HG03280 (cell line): ENCODE results near the gene DNAJC9.
A peak's percentile ranks its signal among the peaks of the same experiment; 100 is the strongest.
"Not testable (repeated sequence)": the region's sequence is repeated elsewhere in the genome, so short reads cannot be mapped to it uniquely, and the experiment has no call there.

Experiments used
- ATAC-seq: cut with Tn5 transposase; IDR thresholded peaks from one replicate; pipeline ENCODE4 v1.9.1; 2021; ENCODE audit warnings: mild to moderate bottlenecking, moderate library complexity; ENCODE audit not compliant: unreplicated experiment

Gene DNAJC9, protein sequence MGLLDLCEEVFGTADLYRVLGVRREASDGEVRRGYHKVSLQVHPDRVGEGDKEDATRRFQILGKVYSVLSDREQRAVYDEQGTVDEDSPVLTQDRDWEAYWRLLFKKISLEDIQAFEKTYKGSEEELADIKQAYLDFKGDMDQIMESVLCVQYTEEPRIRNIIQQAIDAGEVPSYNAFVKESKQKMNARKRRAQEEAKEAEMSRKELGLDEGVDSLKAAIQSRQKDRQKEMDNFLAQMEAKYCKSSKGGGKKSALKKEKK

DNA sequence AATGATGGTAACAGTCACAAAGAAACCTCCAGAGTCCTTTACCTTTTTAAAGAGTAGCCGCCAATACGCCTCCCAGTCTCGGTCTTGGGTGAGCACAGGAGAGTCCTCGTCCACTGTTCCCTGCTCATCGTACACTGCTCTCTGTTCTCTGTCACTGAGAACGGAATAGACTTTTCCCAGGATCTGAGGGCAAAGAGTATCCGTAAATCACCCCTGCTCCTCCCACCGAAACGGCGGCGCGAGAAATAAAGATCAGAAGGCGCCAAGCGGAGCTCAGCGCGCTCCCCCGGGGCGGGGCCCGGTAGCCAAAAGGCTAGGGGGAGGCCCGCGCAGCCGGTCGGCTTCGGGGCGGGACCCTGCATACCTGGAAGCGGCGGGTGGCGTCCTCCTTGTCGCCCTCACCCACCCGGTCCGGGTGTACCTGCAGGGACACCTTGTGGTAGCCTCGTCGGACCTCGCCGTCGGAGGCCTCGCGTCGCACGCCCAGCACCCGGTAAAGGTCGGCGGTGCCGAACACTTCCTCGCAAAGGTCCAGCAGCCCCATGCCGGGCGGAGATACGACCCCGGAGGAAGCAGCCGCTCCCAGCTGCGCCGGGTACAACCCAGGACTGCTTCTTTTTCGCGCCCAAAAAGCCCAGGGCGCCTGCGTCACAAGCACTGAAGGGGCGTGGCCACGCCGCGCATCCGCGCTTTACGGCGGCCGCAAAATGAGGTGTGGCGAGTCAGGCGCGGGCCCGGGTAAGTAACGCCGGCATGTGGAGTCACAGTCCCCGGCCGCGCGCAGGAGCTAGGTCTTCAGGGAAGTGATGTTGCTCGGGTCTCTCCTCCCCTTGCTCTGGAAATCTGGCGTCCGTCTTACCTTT lies at the start of gene DNAJC9:
Gene DNAJC9 (minus strand): TSS at position 610 of the 863 bp plus-strand sequence. CDS start 66 bp downstream, at position 544.
- peak; percentile 81 for ATAC-seq

DNA sequence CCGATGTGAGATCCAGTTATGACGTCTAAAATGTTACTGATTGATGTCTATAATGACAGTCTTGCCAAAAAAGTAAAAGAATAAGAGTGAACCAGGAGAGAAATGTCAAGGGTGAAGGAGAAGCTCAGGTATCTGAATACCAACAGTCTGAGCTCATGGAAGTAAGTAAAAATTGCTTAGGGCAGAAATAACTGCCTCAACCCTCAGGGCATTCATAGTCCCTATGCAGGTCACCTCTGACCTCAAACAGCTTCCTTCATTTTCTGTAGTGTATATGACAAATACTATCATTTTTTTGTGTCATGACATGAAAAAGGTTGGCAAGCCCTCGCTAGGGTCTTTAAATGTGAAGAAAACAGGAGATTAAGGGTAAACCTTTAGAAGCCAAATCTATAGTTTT lies 46.4 kb upstream of the DNAJC9 start:
- ATAC-seq: no peak

DNA sequence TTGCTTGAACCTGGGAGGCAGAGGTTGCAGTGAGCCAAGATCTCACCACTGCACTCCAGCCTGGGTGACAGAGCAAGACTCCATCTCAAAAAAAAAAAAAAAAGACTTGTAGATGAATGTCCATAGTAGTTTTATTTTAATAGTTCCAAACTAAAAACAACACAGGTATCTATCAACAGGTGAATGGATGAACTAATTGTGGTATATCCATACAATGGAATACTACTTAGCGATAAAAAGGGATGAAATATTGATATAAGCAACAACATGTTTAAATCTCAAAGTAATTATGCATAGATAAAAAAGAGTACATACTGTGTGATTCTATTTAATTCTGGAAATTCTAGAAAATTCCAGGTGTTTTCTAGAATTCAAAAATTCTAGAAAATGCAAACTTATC lies 42.9 kb upstream of the DNAJC9 start:
- no peak for ATAC-seq

DNA sequence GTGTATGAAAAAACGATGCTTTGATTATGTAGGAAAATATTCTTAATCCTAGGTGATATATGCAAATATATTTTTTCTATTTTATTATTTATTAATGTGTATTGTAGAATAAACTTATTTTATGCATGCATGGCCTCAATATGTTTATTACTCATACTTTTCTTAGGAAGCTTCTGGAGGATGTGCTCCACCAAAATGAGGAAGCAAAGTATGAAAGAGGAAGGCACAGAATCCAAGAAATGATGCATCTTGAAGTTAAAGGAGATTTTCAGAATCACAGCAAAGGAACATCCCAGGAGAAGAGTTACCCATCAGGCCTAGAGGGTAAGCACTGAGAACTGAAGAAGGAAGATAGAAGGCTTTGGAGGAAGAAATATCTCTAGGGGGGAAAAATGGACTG lies 40.4 kb upstream of the DNAJC9 start:
- no peak for ATAC-seq

DNA sequence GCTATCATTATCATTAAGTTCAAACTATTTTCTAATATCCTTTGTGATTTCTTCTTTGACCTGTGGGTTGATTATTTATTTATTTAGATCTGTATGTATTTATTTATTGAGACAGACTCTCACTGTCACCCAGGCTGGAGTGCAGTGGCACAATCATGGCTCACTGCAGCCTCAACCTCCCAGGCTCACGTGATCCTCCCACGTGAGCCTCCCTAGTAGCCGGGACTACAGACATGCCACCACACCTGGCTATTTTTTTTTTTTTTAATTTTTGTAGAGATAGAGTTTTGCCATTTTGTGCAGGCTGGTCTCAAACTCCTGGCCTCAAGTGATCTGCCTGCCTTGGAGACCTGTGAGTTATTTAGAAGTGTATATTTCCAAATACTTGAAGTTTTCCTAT lies 34.0 kb upstream of the DNAJC9 start:
- no peak for ATAC-seq

DNA sequence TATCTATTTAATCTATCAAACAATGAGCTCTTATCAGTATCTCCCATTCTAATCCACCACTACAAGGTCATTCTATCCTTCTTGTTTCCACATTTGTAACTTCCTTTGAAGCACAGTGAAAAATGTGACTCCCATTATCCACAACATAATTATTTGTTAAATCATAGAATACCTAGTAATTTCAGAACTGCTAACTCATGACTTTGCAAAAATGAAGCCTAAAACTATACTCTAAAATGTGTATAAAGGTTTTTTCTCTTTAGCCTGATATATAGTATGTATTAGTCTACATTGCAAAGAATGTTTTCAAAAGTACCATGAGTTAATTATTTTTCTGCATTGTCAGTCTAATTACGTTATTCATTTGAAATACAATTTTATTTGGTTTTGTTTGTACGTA lies 17.4 kb upstream of the DNAJC9 start:
- no peak for ATAC-seq

DNA sequence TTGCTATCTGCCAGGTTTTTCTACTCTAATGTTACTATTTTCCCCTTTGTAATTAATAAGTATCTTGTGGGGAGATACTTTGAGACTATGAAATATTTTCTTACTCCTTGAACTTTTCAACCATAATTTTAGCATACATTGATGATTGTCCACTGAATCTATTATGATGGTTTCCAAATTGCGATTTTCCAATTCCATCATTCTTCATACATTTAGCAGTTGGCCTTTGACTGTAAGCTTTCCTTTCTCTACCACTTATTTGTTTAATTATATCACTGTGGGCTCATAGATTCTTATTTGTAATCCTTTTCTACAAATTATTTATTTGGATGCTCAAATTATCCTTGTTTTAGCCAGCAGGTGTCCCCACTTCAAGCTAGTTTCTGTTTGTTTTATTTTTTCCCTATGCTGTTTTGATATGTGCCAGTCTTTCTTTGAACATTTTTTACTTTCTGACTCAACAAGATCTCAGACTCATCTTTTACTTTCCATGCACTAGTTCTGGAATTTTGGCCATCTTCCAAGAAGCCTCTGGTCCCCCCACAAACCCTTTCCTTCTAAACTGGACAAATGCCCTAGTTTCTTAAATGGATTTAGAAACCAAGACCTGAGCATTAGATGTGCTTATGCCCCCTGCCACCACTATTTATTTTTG lies 16.8 kb upstream of the DNAJC9 start:
- ATAC-seq: no peak

DNA sequence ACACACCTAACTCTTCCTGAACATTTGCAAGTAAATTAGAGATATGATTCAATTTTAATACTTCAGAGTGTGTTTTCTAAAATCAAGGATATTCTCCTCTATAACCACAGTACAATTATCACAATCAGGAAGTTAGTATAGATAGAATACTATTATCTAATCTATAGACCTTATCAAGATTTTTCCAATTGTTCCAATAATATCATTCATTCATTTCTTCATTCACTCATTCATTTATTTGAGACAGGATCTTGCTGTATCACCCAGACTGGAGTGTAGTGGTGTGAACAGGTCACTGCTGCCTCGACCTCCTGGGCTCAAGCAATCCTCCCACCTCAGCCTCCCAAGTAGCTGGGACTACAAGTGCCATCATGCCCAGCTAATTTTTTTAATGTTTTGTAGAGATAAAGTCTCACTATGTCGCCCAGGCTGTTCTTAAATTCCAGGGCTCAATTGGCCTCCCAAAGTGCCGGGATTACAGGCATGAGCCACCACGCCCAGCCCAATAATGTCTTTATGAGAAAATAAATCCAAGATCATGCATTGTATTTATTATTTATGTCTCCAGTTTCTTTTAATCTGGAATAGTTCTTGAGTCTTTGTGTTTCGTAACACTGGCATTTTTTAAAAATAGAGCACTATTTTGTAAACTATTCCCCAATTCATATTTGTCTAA lies 16.0 kb upstream of the DNAJC9 start:
- no peak for ATAC-seq

DNA sequence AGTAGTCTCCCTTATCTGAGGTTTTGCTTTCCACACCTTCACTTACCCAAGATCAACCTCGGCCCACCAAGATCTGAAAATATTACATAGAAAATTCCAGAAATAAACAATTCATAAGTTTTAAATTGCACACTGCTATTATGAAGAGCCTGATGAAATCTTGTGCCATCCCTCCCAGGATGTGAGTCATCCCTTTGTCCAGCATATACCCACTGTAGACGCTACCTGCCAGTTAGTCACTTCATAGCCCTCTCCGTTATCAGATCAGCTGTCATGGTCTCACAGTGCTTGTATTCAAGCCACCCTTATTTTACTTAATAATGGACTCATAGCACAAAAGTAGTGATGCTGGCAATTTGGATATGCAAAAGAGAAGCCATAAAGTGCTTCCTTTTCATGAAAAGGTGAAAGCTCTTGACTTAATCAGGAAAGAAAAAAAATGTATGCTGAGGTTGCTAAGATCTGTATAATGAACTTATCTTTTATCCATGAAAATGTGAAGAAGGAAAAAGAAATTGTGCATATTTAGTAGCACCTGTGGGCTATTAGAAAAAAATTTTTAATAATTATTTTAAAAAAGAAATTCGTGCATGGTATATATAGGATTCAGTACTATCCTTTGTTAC lies 15.2 kb upstream of the DNAJC9 start:
- ATAC-seq: no peak

DNA sequence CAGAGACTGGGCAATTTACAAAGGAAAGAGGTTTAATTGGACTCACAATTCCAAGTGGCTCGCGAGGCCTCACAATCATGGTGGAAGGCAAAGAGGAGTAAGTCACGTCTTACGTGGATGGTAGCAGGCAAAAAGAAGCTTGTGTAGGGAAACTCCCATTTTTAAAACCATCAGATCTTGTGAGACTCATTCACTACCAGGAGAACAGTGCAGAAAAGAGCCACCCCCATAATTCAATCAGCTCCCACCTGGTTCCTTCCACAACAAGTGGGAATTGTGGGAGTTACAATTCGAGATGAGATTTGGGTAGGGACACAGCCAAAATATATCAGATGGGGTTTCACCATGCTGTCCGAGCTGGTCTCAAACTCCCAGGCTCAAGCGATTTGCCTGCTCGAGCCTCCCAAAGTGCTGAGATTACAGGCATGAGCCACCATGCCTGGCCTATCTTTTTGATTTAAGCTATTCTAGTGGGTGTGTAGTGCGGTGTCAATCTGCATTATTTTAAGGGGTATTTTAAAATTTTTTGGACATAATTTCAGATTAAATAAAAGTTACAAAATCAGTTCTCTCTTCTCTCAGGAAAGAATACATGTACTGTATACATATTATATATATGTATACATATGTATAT lies 14.4 kb upstream of the DNAJC9 start:
- ATAC-seq: no peak

DNA sequence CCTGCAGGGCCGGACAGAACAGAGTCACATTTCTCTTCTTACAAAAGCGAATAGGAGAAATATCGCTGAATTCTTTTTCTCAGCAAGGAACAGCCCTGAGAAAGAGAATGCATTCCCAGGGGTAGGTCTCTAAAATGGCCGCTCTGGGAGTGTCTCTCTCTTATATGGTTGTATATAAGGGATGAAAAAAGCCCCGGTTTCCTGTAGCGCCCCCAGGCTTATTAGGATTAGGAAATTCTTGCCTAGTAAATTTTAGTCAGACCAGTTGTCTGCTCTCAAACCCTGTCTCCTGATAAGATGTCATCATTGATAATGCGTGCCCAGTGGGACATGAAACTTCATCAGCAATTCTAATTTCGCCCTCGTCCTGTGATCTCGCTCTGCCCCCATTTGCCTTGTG lies 11.6 kb upstream of the DNAJC9 start:
- not testable (repeated sequence) for ATAC-seq

DNA sequence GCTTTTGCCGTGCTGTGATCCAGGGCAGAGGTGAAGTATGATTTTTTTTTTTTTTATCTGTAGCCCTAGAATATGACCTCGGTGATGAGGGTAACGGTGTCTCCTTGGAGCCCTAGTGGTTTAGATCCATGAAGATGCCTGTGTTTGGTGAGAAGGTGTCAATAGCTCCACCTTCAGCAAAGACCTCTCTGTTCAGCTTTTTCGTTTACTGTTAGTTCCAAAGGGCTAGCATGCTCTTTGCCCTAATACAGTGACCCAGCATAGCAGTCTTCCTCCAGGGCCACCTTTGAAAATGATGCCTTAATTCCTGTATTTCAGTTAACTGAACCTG lies 6.1 kb upstream of the DNAJC9 start:
- no peak for ATAC-seq

DNA sequence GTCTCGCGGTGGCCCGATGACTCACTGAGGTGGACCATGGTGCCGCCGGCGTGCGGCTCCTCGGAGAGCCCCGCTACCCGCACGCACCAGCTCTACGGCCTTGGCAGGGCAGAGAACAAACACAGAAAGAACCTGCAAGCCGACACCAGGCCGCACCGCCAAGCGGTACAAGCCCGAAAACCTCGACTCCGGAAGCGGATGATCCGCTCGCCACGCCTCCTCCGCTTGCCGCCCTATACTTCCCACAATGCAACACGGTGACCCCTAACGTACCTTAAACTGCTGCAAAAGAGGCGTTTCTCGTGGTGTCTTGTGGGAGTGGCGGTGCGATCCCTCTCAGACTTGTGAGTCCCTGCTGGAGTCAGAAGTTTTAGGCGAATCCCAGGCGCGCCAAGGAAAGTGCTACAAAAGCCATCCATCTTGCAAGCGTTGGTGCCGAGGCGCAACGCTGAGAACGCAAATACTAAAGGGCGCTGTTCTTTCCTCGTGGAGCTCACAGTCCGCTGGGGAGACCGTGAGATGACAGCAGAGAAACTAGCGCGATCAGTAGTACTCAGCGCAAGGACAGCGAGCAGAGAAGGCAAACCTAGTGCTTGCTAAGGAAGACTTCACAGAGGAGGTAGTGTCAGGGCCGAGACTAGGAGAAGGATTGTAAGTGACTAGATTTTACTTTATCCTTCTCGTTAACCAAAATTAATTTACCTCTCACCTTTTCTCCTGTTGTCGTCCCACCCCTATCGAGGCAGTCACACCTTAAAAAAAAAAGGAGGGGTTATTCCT lies 5.6 kb upstream of the DNAJC9 start, which contains the start of gene MRPS16:
Gene MRPS16 (minus strand): TSS at position 200 of the 780 bp plus-strand sequence. CDS start 162 bp downstream, at position 38.
- ATAC-seq: peak; percentile 80

DNA sequence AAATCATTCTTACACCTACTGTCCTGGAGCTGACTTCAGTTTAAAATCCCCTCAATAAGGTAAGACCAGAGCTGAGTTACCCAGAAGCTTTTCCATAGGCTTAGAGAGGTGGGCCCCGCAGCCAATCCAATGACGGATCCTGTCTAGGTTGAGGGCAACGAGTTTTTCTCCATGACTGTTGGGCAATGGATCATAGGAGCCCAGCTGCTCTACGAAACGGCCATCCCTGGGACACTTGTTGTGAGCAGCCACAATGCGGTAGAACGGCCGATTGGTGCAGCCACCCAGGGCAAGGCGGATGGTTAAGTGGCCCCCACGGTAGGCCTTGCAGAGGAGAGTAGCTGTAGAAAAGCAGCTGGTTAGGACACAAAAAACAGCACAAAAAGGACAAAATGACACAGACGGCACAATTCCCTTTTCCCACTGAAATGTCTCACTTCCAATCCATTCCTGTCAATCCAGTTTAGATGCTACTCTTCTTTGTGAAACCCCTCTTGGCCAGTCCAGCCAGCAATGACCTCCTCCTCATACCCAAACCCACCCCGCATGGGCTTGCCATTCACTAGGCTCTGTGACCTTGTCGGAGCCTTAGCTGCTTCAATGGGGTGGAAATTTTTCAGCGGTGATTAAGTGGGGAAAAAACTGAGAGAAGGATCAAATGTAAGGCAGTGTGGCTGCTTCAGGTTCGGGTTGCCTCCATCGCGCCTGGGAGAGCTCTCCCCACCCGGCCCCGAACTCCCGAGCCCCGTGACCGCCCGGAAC lies 4.8 kb upstream of the DNAJC9 start:
- ATAC-seq: no peak

DNA sequence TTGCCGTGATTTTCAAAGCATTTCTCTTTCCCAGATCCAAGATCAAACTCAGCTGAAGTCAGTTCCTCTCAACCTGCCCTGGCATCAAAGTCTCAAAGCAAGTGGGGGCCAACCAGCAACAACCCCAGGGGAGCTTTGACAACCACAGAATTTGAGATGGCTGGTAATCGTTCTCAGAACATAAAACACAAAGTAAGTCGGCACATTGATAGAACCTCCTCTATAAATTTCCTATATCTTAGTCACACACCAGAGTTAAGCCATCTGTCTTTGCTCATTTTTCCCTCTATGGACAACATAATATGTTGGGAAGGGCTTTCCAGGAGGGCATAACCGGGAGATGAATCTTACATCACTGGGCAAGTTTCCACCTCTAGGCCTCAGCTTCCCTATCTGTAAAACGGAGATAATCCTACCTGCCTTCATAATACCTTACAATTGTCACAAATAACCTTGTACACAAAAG lies 1.2 kb upstream of the DNAJC9 start:
- no peak for ATAC-seq

DNA sequence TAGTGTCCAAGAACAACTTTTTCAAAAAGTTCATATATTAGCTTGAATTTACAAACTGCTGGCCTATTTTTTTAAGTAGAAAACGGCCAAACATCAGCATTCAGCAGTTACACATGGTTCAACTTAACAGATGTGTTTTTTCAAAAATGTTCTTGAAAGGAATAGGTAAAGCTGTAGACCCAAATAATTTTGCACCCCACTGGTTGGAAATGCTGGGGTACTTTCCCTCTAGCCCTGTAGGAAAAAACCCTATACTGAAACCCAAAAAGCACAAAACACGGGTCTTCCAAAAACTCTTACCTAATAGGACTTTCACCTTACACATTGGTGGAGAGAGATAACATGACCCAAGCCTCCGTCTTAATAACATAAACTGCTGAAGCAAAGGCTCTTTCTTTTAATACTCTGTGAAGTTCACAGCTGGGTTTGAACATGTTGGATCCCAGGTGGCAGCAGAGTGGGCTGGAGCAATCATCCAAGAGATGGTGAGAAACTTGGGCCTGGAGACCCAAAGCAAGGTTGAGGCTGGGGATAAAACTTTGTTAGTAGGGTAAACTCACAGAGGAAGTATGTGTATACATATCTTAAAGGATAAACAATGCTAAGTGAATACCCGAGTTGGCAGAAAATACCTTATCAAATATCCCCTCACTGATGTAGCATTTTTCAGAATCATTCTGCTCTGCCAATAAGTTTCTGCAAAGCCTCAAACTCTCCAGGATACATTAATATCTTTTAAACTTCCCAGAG lies 629 bp upstream of the DNAJC9 start:
- no peak for ATAC-seq

DNA sequence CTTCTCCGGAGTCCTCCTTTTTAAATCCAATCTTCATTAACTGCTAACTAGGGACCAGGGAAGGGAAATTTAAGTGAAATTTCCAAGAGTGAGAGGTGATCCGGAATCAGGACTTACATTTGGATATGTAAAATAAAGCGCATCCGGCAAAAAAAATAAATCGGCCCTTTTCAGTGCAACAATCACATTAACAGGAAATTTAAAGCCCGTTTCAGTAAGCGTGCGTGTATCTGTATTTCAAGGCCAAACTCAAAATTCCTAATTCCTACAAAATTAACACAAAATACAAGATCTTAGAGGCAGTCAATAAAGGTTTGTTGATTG lies 771 bp downstream of the DNAJC9 start:
- ATAC-seq: no peak

DNA sequence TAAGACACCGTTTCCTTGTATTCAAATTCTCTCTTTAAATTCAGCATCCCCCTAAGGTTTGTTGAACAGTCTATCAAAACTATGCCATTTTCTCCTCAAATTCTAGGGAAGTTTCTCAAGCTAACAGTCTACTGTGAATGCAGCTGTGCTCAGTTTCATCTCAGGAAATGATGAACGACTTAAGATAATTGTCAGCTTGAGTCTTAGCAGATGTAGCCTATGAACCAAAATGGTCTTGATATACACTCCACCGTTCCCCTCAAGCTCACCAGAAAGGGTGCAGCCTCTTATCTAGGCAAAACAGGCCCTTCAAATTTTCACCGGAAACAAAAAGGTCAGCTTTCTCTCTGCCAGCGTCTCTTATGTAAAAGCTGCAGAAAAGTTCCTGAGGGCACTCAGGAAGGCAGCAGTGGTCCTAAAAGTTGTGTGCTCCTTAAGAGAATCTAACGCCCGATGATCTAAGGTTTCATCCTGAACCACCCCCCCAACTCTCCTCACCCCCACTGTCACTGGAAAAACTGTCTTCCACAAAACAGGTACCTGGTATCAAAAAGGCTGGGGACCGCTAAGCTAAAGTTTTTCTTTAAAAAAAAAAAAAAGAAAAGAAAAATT lies 2.1 kb downstream of the DNAJC9 start:
- no peak for ATAC-seq
